ENCODE results near the gene SLC2A13. TPM values are rescaled to one million over a fixed set of nuclear protein-coding genes. Genes with fewer than 3 reads are reported as not detected.
"Not testable (repeated sequence)": the region's sequence is repeated elsewhere in the genome, so short reads cannot be mapped to it uniquely, and the experiment has no call there.

SLC2A13 gene
- total RNA-seq, 2 donors from 2014 or later = 14.5 to 20.0 TPM

DNA sequence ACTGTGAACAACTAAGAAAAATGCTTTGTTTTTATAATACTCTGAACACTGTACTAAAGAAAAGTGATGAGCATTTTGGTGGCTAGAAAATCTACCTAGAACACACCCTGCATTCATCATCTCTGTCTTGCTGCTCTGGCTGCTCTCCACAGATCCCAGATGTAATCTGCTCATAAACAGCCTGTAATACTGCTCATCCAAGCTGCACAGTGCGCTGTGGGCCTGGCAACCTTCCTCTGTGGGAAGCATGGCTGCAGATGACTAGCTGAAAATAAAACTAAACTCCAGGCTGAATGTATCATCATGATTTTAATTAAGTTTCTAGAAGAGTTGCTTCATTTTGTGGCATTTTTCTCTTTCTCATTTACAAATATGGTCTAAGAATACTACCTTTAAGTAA, 200.7 kb downstream of the SLC2A13 start:
- Histone ChIP-seq H3K4me1 (ENCODE audit: control insufficient read depth in 1 of 2, low read depth in 2 of 2) (no peaks in the 10 kb centered on the region), H3K36me3 (no peaks in the 10 kb centered on the region), H3K4me3 (no peak overlapping the region), H3K9me3 (no peaks in the 10 kb centered on the region), H3K27me3 (replicated peaks; ENCODE audit: insufficient read depth) (no peaks in the 10 kb centered on the region), H3K27ac (no peak overlapping the region)
- ATAC-seq (ENCODE audit: insufficient number of reproducible peaks, low FRiP score, low read depth) (no peak), DNase-seq (ENCODE audit: low spot score) (no peak)
- TF ChIP-seq, protein P1, sequence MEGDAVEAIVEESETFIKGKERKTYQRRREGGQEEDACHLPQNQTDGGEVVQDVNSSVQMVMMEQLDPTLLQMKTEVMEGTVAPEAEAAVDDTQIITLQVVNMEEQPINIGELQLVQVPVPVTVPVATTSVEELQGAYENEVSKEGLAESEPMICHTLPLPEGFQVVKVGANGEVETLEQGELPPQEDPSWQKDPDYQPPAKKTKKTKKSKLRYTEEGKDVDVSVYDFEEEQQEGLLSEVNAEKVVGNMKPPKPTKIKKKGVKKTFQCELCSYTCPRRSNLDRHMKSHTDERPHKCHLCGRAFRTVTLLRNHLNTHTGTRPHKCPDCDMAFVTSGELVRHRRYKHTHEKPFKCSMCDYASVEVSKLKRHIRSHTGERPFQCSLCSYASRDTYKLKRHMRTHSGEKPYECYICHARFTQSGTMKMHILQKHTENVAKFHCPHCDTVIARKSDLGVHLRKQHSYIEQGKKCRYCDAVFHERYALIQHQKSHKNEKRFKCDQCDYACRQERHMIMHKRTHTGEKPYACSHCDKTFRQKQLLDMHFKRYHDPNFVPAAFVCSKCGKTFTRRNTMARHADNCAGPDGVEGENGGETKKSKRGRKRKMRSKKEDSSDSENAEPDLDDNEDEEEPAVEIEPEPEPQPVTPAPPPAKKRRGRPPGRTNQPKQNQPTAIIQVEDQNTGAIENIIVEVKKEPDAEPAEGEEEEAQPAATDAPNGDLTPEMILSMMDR (IDR thresholded peaks at IDR 0.05) = no peak

DNA sequence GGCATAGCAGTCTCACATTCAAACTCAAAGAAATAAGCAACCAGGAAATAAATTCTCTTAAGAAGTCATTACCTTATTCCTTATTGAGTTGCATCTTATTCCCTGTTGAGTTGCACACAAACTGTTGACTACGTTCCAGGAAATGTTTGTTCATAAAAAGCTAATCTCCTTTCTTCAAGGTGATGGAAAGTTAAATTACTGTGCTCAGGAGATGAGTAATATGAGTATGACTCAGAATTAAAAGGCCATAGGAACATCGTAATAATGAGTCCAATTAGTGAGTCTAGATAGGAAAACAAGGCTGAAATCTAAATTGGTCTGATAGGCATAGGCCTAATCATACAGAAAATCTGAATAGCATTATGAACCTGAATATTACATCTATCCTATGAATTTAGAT, 203.1 kb downstream of the SLC2A13 start:
- Histone ChIP-seq H3K4me3 (no peak overlapping the region), H3K4me1 (ENCODE audit: control insufficient read depth in 1 of 2, low read depth in 2 of 2) (no peaks in the 10 kb centered on the region), H3K9me3 (no peaks in the 10 kb centered on the region), H3K36me3 (no peaks in the 10 kb centered on the region), H3K27ac (no peak overlapping the region), H3K27me3 (replicated peaks; ENCODE audit: insufficient read depth) (no peaks in the 10 kb centered on the region)
- ATAC-seq (ENCODE audit: insufficient number of reproducible peaks, low FRiP score, low read depth) (no peak), DNase-seq (ENCODE audit: low spot score) (no peak)
- TF ChIP-seq, protein P1 (IDR thresholded peaks at IDR 0.05) = no peak

DNA sequence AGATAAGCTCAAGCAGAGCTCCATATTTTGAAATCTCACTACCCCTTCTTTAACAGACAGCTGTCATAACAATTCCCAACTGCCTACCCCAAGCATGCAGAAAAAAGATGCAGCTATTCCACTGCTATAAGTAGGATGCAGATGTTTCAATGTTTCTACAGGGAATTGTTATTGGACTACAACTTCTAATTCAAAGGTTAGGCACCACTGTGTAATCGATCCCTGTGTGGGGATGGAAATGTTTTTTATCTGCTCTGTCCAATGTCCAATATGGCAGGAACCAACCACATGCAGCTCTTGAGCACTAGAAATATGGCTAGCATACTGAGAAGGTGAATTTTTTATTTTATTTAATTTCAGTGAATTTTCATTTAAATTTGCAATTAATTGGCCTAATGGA, 208.6 kb downstream of the SLC2A13 start:
- DNase-seq (ENCODE audit: low spot score) (no peak), ATAC-seq (ENCODE audit: insufficient number of reproducible peaks, low FRiP score, low read depth) (no peak)
- Histone ChIP-seq H3K36me3 (no peaks in the 10 kb centered on the region), H3K9me3 (no peaks in the 10 kb centered on the region), H3K4me1 (ENCODE audit: control insufficient read depth in 1 of 2, low read depth in 2 of 2) (peaks cover 0 to under 1% of the 10 kb centered on the region in 2 donors), H3K4me3 (no peak overlapping the region), H3K27me3 (replicated peaks; ENCODE audit: insufficient read depth) (no peaks in the 10 kb centered on the region), H3K27ac (no peak overlapping the region)
- TF ChIP-seq, protein P1 (IDR thresholded peaks at IDR 0.05) = no peak

DNA sequence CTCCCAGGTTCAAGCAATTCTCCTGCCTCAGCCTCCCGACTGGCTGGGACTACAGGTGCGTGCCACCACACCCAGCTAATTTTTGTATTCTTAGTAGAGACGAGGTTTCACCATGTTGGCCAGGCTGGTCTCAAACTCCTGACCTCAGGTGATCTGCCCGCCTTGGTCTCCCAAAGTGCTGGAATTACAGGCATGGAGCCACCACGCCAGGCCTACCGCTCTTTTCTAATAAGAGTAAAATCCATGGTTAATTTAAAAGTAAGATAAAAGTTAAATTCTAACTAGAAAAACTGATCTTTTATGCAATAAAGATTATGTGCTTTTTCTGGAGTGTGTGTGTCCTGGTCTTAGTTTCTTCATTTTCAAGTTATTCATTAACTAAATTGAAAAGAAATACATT, 212.5 kb downstream of the SLC2A13 start:
- not testable (repeated sequence) for H3K27ac ChIP-seq; H3K4me3 ChIP-seq; ATAC-seq (ENCODE audit: insufficient number of reproducible peaks, low FRiP score, low read depth); H3K27me3 ChIP-seq (replicated peaks; ENCODE audit: insufficient read depth); DNase-seq (ENCODE audit: low spot score); H3K4me1 ChIP-seq (ENCODE audit: control insufficient read depth in 1 of 2, low read depth in 2 of 2); H3K9me3 ChIP-seq; H3K36me3 ChIP-seq

DNA sequence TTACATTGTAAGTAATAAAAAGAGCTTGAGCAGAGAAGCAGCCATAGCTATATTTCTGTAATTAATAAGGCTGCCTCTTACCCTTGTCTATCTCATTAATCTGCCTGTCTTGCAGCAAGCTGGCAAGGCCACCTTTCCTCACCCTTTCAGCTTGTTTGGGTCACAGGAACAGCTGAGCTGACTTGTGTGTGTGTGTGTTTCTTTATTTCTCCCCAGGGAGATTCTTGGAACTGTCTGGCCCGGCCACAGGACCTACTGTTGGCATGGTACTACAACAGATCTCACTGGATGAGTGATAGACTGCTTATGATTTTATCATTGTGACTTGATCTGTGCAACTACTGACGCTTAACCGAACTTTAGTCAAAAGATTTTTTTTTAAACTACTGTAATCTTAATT, 213.7 kb downstream of the SLC2A13 start:
- Histone ChIP-seq H3K27ac (no peak overlapping the region), H3K4me1 (ENCODE audit: control insufficient read depth in 1 of 2, low read depth in 2 of 2) (peaks cover 0 to 5% of the 10 kb centered on the region in 2 donors), H3K27me3 (replicated peaks; ENCODE audit: insufficient read depth) (no peaks in the 10 kb centered on the region), H3K4me3 (no peak overlapping the region), H3K36me3 (no peaks in the 10 kb centered on the region), H3K9me3 (no peaks in the 10 kb centered on the region)
- TF ChIP-seq, protein P1 (IDR thresholded peaks at IDR 0.05) = no peak
- no peak for DNase-seq (ENCODE audit: low spot score)
- no peak for ATAC-seq (ENCODE audit: insufficient number of reproducible peaks, low FRiP score, low read depth)

DNA sequence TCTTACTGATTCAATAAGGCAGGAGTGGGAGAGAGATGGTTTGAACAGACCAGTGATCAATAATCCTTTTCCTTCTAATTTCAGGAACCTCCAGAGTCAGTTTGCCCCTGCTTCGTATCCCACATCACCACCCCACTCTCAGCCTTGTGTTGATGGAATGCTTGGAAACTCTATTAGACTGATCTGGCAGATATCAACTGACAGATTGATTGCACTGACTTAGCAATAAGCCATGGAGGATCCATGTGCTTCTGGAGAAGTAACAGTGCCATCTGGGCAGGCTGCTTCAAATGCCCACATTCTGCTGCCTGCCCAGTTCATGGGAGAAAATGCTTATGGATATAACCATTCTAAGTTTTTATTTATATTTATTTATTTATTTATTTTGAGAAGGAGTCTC, 218.0 kb downstream of the SLC2A13 start:
- no peak for ATAC-seq (ENCODE audit: insufficient number of reproducible peaks, low FRiP score, low read depth)
- H3K27ac ChIP-seq = no peak overlapping the region

More for the DNA sequence above, 218.0 kb downstream of the SLC2A13 start:
- TF ChIP-seq, protein P1 (IDR thresholded peaks at IDR 0.05) = no peak
- H3K4me3 ChIP-seq = no peak overlapping the region
- no peaks in the 10 kb centered on the region for H3K27me3 ChIP-seq (replicated peaks; ENCODE audit: insufficient read depth)
- no peak for DNase-seq (ENCODE audit: low spot score)
- peaks cover 0 to 5% of the 10 kb centered on the region in 2 donors for H3K4me1 ChIP-seq (ENCODE audit: control insufficient read depth in 1 of 2, low read depth in 2 of 2)
- no peaks in the 10 kb centered on the region for H3K36me3 ChIP-seq
- no peaks in the 10 kb centered on the region for H3K9me3 ChIP-seq

All from thoracic aorta (tissue), 2 donors.